OCI-LY7 (cell line): ENCODE results near the gene MYRFL.
"Not testable (repeated sequence)": the region's sequence is repeated elsewhere in the genome, so short reads cannot be mapped to it uniquely, and the experiment has no call there.

Source experiments
- CTCF ChIP-seq: fragments of 200-600 bp; sonication (generic); conservative IDR thresholded peaks from 2 replicates; pipeline ENCODE4 v1.5.1; 2014; ENCODE audit warnings: mild to moderate bottlenecking, antibody characterized with exemption, low read length, moderate library complexity, mixed read lengths
- EZH2phosphoT487 ChIP-seq: fragments of 200-600 bp; sonication (generic); IDR thresholded peaks from 2 replicates; pipeline ENCODE4 v1.6.1; 2018; ENCODE audit warnings: low read depth, borderline replicate concordance, mild to moderate bottlenecking, mixed run types, antibody characterized with exemption, low read length, moderate library complexity, mixed read lengths

GRCh38 chr12:69807101-69807897, 17.7 kb upstream of the MYRFL start:
- TF ChIP-seq CTCF, EZH2phosphoT487: not testable (repeated sequence)
